DMS 273 treated with DMSO at 0.1 percent for 48 hours (cell line): ENCODE data around the gene SHE.

ENCODE experiments used
- DNase-seq: peaks from one replicate; lab custom pipeline; 2025; lab: John Stamatoyannopoulos, UW

The SHE gene

DNA sequence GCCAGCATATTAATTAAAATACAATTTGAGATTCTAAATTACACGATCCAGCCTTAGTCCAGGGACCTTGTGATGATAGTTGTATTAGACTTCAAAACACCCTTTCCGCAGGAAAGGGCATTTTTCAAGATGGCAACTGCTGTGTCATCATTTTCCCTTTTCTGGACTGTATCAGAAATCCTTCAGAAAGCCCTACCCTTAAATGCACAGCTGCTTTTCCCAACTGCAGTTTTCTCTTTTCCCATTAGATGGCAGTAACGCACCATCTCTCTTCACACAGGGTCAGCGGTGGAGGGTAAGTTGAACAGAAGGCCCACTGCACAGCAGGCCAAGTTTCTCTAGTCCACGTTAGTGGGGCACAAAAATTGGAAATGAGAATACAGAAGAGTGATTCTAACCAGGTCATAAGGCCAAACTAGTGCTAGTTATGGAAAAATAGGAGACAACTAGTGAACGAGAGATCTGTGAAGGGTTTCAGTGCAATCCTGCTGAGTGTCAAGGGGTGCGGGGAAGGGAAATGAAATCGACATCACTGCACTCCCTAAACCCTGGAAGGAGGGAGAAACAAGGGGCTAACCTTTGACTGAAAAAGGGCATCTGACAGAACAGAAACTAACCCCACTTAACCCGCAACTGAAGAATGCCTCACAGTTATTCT, 22.3 kb downstream of the SHE start:
- DNase-seq, result peak; percentile 76

DNA sequence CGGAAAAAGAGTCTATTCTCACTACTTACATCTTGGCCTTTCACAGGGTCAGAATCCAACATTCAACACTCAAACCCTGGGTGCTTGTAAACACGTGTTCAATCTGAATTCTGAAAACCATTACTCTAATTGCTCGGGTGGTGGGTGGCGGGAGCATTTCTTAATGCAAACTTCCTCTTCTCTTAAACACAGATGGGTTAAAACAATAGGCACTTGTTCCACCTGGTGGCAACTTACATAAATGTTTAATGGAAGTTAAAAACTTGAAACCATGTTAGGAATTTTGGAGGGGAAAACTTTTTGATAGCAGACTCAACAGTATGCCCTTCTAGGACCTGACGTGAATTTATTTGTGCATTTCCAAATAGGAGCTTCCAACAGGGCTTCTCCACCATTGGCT, 23.6 kb downstream of the SHE start:
- DNase-seq, result no peak

DNA sequence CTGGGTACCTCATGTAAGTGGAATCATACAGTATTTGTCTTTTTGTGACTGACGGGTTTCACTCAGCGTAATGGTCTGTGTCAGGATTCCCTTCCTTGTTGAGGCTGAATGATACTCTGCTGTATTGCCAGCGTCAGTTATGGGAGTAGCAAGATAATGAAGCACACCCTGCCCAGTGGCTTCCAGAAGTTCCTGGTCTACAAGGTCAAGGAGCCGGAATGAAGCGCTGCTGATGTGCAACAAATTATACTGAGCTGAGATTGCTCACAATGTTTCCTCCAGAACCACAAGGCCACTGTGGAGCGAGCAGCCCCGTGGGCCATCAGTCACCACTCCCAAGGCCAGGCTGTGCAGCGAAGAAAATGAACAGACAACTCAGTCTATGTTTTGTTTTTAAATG, 24.2 kb downstream of the SHE start:
- DNase-seq, result no peak

DNA sequence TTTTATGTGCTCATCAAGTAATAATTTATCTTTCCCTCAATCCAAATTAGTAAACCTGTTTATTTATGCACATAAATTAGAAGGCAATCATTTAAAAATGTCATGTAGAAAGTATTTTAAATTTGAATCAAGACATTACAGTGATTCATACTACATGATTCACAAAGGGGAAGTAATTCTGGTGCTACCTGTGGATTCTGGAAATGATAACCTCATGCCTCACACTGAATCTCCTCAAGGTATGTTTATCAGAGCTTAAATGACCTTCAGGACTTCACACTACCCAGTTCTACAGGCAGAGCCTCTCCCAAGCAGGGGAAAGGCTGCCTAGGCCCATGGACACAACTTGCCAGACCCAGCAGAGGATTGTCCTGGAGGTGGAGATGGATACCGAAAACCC, 25.4 kb downstream of the SHE start:
- DNase-seq, result no peak

DNA sequence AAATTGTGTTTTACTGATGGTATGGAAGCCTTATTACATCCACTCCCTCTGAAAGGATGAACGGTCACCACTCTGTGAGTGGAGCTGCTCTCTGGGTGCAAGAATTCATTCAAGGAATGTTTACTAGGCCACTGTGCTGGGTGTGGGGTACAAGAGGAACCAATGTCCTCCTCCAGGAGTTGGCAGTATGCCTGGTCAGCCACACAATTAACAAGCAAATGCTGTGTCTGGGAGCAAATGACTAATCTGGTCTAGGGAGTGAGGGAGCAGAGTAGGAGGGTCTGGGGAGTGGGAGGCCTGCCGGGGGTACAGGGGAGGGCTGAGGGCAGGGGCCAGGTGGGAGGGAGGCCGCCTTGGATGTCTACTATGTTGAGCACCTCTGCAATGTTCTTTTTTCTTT, 27.4 kb downstream of the SHE start:
- no peak for DNase-seq

DNA sequence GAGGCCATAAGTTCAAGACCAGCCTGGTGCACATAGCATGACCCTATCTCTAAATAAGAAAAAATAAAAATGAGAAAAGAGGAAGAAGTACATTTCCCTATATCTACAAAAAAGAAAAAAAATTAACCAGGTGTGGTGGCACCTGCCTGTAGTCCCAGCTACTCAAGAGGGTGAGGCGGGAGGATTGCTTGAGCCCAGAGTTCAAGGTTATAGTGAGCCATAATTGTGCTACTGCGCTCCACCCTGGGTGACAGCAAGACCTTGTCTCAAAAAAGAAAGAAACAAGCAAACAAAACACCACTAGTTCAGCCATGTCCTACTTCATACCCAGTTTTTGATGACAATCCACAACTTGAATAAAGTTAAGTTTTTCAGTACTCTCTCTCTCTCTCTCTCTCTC, 30.9 kb downstream of the SHE start:
- no peak for DNase-seq

DNA sequence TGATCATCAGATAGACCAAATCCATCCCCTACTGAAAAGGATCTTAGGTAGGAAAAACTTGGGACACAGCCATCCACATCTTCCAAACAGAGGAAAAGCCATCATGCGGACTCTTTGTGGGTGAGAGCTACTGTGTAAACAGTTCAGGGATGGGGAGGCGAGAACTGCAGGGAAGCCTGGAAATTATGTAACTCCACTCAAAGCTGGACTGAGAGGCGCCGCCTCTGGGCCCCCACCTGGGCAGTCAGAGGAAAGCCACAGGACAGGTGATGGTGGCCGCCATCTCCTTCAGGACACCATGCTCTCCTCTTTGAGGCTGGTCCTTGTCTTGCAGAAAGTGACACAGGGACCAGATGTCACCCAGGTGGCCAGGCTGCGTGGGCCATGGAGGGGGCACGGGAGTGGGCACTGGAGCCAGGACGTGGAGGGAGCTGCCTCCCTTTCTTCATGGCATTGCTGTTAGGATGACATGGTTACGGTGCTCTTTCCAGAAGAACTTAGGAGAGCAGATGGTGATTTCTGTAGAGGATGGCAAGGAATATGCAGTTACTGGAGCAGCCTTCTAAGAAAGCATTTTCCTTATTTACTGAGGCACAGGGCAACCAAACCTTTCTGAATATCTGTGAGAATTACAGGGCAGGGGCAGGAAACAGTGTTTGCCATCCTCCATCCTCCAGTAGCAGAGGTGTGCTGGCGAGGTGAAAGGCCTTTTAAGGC, 32.2 kb downstream of the SHE start:
- no peak for DNase-seq

DNA sequence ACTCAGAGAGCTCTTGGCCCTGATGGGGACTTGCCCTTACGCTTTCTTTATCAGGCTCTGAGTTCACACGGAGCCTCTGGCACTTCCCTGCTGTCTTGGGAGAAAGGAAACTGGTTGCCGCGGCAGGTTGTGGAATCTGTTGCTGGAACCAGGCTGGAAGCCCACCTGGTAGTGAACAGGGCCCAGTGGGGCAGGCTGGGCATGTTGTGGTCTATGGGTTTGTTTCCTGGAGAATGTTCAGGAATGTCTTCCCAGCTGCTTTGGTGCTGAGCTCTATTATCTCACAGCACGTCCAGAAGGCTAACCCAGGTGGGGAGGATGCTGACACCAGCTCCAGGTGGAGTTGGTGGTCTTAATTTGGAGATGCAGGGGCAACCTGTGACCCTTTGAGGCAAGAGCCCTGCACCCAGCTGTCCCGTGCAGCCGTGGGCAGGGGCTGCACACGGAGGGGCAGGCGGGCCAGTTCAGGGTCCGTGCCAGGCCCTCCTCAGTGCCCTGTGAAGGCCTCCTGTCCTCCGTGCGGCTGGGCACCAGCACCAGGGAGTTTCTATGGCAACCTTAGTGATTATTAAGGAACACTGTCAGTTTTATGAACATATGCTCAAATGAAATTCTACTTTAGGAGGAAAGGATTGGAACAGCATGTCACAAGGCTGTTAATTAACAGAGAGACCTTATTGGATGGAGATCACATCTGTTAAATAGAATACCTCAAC, 33.5 kb downstream of the SHE start:
- no peak for DNase-seq

DNA sequence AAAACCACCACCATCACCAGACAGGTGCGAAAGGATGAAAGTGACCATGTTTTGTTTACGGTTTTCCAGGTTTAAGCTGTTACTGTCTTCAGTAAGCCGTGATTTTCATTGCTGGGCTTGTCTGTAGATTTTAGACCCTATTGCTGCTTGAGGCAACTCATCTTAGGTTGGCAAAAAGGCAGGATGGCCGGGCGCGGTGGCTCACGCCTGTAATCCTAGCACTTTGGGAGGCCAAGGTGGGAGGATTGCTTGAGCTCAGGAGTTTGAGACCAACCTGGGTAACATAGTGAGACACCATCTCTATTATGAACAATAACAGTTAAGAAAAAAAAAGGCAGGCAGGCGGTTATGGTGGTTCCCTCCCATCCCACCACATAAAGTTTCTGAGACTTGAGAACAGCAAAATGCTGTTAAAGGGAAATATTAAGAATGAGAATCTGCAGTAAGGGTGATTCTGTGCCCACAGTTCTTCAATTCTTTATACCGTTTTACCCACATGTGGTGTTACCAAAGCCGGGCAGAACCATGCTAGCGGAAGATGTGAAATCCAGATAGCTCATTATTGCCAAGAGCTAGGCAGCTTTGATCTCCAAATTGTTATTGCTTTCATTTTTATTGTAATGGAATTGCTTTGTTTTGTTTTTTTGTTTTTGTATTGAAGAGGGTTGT, 34.6 kb downstream of the SHE start:
- no peak for DNase-seq

DNA sequence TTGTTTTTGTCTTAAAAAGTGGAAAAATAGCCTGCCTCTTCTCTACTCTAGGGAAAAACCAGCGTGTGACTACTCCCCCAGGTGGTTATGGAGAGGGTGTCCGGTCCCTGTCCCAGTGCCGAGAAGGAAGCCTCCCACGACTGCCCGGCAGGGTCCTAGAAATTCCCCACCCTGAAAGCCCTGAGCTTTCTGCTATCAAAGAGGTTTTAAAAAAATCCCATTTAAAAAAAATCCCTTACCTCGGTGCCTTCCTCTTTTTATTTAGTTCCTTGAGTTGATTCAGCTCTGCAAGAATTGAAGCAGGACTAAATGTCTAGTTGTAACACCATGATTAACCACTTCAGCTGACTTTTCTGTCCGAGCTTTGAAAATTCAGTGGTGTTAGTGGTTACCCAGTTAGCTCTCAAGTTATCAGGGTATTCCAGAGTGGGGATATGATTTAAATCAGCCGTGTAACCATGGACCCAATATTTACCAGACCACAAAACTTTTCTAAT, 35.2 kb downstream of the SHE start:
- no peak for DNase-seq

DNA sequence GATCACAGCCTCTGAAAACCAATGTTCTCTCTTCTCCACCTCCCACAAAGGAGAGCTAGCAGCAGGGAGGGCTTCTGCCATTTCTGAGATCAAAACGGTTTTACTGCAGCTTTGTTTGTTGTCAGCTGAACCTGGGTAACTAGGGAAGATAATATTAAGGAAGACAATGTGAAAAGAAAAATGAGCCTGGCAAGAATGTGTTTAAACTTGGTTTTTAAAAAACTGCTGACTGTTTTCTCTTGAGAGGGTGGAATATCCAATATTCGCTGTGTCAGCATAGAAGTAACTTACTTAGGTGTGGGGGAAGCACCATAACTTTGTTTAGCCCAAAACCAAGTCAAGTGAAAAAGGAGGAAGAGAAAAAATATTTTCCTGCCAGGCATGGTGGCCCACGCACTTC, 36.0 kb downstream of the SHE start:
- no peak for DNase-seq

DNA sequence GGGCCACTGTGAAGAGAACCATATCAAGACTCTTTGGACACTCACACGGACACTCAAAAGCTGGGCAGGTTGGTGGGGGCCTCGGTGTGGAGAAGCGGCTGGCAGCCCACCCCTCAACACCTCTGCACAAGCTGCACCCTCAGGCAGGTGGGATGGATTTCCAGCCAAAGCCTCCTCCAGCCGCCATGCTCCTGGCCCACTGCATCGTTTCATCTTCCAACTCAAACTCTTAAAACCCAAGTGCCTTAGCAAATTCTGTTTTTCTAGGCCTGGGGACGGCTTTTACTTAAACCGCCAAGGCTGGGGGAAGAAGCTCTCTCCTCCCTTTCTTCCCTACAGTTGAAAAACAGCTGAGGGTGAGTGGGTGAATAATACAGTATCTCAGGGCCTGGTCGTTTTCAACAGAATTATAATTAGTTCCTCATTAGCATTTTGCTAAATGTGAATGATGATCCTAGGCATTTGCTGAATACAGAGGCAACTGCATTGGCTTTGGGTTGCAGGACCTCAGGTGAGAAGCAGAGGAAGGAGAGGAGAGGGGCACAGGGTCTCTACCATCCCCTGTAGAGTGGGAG, 36.5 kb downstream of the SHE start:
- DNase-seq, result no peak

DNA sequence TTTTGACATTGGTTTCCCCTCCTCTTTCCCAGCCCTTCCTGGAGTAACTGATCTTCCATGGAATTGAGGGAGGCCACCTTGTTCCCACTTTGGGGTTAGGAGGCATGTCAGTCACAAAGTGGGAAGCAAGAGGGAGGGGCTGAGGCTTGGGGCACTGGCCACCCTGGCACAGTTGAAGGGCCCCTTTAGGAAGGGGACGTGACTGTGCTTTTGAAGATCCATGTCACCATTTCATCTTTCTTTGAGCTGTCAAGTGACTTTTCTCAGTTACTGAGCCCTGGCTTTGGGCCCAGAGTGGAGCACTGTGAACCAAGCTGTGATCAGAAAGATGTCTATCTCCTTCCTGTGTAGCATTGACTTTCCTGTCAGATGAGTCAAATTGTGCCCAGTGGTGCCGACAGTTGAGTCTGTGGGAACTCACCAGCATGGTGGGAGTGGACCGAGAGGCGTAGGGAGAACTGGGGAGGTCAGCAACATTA, 38.7 kb downstream of the SHE start:
- DNase-seq, result no peak

DNA sequence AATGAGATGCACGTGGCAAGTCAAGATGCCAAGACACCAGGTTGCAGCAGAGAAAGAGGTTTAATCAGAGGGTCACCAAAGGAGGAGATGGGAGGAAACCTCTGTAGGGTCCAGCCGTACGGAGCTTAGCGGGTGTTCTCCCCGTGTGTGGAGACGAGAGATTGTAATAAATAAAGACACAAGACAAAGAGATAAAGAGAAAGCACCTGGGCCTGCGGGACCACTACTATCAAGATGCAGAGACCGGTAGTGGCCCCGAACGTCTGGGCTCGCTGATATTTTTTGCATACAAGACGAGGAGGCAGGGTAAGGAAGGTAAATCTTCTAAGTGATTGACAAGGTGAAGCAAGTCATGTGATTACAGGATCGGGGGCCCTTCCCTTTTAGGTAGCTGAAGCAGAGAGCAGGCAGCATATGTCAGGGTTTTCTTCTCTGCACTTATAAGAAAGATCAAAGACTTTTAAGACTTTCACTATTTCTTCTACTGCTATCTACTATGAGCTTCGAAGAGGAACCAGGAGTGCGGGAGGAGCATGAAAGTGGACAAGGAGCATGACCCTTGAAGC, 41.4 kb downstream of the SHE start:
- no peak for DNase-seq

DNA sequence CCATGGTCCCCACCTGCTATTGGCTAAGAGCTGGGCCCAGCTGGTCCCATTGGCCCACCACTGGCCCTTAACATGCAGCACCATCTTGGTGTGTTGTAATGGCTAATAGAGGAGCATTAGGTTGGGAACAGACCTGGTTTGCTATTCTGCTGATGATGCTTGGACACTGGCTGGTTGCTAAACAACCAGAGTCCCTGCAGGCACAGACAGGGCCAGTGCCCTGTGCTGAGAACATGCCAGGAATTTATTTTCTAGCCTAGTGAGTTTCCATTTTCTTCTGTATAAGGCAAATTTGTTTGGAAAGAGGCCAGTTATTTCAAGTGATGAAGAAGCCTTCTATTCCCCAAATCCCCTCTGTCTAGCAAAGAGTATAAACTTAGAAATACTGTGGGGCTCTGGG, 43.1 kb downstream of the SHE start:
- no peak for DNase-seq

DNA sequence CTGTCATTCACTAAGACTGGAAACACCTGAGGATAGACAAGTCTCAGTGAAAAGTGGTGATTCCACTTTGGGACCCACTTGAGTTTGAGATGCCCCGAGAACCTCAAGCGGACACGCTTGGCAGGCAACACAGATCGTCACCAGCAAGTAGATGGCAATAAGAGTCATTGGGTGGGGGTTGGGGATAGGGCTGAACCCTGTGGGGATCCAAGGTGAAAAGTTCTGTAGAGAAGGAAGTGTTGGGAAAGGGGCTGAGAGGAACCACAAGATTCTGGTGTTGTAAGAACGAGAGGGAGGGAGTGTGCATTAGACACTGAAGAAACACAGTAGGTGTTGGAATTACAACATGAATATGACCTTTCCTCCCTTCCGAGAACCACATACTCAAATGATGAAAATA, 45.6 kb downstream of the SHE start:
- DNase-seq, result no peak

DNA sequence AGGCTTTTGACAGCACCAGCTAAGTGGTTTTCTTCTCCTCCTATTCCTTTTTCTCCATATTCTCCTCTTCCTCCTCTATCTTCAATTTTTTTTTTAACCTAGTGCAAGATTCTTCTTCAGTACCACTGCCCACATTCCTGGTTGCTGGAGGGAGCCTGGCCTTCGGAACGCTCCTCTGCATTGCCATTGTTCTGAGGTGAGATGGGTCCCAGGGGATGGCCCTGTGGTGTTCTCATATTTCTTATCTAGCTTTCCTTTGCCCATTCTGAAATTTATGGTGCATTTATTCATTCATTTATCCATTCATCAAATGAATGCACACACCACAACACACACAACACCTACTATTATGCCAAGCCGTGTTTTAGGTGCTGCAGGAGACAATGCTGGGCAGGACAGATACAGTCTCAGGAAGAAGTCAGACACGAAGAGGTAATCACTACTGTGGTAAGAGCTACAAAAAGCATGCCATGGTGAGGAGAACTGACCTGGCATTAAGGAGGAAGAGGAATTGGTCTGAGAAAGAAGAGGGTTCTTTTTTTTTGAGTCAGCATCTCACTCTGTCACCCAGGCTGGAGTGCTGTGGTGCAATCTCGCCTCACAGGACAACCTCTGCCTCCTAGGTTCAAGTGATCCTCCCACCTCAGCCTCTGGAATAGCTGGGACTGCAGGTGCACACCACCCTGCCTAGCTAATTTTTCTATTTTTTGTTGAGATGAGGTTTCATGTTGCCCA, 47.7 kb downstream of the SHE start:
- no peak for DNase-seq

DNA sequence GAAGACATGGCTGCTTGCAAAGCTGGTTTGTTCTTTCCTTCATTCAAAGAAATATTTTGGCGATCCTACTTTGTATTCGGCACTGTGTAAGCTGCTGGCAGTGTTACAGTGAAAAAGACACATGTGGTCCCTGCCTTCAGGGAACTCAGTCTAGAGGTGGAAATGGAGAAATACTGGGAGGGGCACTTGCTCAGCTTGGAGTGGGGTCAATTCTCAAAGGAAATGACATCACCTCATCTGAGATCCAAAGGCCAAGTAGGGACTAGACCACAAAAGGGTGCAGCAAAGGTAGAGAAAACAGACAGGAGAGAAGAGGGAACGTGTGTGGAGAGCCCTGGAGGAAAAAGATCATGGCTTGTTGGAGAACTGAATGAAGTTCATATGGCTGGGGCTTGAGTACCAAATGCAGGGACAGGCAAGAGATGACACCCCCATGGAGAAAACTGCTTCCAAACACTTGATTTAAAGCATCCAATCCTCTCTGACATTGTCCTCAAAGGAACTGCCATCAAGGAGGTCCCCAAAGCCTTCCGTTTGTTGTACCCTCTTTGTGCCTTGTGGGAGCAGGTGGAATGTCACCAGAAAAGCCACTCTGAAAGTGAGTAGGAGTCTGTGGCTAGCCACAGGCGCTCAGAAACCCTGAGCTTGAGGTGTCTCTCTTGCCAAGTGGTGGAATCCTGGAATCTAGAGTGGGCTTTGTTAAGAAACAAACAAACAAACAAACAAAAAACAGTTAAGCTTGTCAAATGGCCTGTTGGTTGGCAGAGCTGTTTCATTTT, 48.4 kb downstream of the SHE start:
- no peak for DNase-seq

DNA sequence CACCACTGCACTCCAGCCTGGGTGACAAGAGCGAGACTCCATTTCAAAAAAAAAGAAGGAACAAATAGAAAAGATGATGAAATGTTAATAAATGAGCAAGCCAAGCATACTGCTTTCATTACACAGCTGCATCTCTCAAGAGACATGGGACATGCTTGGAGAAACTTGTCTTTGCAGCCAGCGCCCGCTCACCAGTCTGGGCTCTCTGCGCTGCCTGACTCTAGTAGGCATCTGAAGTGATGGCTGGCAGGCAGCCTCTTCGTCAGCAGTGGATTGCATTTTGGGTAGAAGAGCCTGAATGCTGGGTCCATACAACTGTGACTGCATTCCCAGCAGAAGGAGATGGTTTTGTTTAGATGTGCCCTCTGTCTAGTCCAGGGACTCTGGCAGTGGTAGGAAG, 49.1 kb downstream of the SHE start:
- DNase-seq, result no peak

DNA sequence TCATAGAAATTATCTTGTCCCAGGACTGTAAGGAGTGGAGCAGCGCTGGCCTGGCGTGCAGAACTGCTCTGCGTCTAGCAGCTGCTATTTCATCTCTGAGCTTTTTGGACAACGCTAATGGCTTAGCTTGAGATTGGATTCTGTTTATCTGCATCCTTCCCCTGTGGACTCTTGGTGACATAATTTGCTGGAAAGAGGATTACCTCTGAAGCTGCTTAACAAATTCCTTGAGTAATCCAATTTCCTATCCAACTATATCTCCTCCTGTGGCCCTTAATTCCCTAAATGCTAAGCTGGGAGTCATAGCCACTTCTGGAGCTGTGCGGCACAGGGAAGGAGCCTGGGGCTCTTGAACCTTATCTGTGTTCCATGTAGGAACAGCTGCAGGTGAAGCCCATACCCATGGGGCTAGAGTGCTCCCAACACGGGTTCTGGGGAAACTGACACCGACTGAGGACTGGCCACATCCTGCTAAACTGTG, 53.8 kb downstream of the SHE start:
- no peak for DNase-seq
